CD4-positive, alpha-beta T cell treated with Interleukin-15 for 4 hours (primary cell): ENCODE measurements around the gene GJA10.
"Not testable (repeated sequence)": the region's sequence is repeated elsewhere in the genome, so short reads cannot be mapped to it uniquely, and the experiment has no call there.

Experiments used
- DNase-seq: peaks from one replicate; pipeline ENCODE4 v3.0.0-alpha.2; 2020; ENCODE audit warnings: low spot score

Gene GJA10

DNA sequence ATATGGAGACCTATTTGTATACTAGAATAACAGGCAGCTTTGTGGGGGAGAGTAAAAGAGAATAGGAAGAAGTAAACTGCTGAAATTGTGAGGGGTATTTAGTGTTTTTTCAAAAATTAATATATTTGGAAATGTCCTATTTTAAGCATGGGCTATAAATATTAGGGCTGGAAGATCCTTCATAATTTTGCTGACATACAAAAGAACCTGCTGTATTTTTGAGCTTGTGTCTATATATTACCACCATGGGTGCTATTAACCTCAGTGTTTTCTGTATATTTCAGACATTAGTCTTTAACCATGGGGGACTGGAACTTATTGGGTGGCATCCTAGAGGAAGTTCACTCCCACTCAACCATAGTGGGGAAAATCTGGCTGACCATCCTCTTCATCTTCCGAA is at the start of gene GJA10:
TSS of gene GJA10 (plus strand) at position 301 of the 400 bp plus-strand sequence. CDS start at position 301, 0 bp downstream.
- DNase-seq = no peak

DNA sequence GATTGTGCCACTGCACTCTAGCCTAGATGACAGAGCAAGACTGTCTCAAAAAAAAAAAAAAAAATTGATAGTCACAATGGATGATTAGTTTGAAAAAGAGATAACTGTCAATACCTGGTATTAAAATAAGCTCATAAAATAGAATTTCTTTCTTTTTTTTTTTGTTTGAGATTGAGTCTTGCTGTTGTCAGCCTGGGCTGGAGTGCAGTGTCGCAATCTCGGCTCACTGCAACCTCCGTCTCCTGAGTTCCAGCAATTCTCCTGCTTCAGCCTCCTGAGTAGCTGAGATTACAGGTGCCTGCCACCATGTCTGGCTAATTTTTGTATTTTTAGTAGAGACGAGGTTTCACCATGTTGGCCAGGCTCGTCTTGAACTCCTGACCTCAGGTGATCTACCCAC is 46.8 kb upstream of the GJA10 start:
- not testable (repeated sequence) for DNase-seq

DNA sequence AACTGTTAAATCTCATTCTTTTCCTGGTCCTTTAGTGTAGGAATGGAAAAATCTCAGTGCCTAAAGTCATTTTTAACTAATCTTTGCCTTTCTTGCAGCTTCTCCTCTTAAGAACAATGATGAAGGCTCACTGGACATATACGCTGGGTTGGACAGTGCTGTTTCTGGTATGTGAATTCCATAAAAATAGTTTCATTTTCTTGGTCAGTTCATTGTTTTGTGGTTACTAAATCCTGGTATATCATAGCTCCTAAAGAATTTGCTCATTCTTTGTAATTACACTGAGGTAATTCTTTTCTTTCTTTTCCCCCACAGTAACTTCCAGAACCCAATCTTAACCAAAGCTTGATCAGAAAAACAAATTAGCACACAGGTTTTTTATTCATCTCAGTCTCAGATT is 41.2 kb upstream of the GJA10 start:
- DNase-seq = no peak

DNA sequence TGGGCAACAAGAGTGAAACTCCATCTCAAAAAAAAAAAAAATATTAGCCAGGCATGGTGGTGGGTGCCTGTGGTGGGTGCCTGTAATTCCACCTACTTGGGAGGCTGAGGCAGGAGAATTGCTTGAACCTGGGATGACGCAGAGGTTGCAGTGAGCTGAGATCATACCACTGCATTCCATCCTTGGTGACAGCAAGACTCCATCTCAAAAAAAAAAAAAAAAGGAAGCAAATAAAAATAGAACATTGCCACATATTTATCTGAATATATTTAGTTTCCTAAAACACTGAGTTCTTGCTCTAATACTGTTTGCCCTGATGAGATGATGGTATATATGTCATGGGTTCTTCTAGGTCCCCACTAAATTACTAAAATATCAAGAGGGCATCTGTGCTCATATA is 36.2 kb upstream of the GJA10 start:
- no peak for DNase-seq

DNA sequence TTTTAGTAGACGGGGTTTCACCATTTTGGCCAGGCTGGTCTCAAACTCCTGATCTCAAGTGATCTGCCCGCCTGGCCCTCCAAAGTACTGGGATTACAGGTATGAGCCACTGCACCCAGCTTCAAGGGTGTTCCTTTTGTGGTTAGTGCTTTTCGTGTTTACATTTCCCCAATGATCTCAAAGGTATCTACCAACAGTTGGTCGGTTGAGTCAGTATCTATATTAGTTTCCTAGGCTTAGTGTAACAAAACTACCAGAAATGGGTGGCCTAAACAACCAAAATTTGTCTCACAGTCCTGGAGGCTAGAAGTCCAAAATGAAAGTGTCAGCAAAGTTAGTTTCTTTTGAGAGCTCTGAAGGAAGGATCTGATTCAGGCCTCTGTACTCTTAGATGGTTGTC is 34.5 kb upstream of the GJA10 start:
- no peak for DNase-seq

DNA sequence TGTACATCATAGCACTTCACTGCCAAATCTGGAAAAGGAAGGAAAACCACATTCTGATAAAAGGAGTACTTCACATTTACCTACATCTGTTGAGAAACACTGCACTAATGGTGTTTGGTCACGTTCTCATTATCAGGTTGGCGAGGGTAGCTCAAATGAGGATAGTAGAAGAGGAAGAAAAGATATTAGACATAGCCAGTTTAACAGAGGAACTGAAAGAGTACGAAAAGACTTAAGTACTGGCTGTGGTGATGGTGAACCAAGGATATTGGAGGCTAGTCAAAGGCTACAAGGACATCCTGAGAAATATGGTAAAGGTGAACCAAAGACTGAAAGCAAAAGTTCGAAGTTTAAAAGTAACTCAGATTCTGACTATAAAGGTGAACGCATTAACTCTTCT is 32.0 kb upstream of the GJA10 start:
- DNase-seq = no peak

DNA sequence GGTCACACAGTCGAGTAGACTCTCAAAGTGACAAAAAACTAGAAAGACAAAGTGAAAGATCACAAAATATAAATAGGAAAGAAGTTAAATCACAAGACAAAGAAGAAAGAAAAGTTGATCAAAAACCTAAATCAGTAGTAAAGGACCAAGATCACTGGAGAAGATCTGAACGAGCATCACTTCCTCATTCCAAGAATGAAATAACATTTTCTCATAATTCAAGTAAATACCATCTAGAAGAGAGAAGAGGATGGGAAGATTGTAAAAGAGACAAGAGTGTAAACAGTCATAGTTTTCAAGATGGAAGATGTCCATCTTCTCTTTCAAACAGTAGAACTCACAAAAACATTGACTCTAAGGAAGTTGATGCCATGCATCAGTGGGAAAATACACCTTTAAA is 31.6 kb upstream of the GJA10 start:
- no peak for DNase-seq

DNA sequence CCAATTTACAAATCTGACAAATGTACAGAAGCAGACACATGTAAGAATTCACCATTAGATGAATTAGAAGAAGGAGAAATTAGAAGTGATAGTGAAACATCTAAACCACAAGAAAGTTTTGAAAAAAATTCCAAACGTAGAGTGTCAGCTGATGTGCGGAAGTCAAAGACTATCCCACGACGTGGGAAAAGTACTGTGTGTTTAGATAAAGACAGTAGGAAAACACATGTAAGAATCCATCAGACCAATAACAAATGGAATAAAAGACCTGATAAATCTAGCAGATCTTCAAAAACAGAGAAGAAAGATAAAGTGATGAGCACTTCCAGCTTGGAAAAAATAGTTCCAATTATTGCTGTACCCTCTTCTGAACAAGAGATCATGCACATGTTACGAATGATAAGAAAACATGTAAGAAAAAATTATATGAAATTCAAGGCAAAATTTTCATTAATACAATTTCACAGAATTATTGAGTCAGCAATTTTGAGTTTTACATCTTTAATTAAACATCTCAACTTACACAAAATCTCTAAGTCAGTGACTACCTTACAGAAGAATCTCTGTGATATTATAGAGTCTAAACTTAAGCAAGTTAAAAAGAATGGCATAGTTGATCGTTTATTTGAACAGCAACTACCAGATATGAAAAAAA is 28.1 kb upstream of the GJA10 start:
- no peak for DNase-seq

DNA sequence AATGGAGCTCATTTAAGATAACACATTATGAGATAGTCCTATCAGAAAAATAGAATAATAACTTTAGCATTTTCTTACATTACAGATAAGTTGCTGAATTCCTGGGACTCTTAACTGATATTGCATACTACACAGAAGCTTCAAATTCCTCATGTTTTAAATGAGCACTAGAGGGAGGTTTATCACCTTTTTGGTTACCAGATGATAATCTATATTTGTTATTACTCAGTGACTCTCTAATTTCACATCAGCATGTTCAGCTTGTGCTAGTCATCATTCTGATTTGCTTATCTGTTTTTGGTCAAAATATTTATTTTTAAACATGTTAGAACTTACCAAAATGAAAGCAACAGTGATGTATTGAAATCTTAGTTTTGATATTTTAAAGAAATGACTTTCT is 20.5 kb upstream of the GJA10 start:
- DNase-seq = no peak

DNA sequence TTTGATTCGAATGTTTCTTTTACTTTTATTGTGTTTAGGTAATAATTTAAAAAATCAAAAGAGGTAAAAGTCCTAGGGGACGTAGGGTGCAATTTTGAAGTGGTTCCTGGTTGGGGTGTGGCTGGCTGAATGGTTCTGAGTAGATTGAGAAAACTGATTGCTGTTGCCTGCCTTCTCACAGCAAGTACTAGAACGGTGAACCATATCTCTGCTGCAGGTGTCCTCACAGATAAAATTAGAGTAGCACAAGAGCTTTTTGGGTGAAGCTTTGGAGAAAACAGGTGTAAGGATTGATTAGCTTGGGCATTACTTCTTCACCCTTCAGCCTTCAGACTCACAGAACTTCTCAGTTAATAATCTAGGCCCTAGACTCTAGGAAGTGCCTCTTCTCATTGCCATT is 19.8 kb upstream of the GJA10 start:
- no peak for DNase-seq

DNA sequence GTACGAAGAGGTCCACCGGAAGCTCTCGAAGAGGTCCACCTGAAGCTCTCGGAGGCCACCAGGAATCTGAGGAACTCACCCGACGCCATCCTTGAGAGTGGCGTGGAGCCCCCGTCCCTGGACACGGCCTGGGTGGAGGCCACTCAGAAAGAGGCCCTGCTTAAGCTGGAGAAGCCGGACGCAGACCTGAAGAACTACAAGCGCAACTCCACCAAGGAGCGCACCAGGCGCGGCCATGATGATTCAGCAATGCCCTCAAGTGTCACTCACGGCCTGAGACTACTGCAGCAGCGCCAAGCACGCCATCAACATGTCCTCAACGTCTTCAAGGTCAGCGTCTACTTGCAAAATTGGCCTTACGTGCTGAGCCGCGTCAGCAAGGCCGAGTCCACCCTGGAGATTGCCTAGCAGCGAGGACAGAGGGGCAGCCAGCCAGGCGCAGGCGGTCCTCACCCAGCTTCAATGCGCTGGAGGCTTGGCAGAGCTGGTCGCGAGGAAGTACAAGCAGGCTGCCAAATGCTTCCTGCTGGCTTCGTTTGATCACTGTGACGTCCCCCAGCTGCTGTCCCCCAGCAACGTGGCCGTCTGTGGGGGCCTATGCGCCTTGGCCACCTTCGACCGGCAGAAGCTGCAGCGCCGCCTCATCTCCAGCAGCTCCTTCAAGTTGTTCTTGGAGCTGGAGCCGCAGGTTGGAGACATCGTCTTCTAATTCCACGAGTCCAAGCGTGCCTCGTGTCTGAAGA is 7.7 kb upstream of the GJA10 start:
- DNase-seq = no peak

DNA sequence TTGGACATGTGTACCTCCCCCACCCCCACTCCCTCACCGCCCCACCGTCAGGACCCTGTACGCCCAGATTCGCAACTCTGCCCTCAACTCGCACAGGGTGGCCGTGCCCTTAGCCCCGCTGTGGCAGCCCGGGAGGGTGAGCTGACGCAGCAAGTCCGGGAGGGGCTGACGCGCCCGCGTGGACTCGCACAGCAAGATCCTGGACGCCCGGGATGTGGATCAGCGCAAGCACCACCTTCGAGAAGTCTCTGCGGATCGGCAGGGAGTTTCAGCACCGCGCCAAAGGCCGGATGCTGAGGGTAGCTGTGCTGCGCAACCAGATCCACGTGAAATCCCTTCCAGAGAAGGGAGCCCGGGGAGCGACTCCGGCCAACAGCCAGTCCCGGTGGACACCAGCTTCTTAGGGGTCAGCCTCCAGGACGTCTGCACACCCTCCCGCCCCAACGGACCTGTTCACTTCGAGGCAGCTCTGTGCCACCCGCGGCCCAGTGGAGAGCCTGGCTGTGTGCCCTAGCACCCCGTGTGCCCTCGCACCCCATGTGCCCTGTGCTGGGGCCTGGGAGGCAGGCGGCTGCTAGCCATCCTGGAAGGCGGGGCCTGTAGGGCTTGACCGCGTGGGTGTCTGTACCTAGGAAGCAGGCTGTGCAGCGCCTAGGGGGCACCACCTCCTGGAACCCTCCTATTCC is 6.7 kb upstream of the GJA10 start:
- DNase-seq = no peak

DNA sequence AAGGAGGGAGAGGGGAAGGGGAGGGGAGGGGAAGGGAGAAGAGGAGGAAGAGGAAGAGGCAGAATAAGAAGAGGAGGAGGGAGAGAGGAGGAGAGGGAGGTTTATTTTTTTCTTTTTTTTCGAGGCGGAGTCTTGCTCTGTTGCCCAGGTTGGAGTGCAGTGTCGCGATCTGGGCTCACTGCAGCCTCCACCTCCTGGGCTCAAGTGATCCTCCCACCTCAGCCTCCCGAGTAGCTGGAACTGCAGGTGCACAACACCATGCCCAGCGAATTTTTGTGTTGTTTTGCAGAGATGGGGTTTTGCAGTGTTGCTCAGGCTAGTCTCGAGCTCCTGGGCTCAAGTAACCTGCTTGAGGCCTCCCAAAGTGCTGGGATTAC is 6.1 kb upstream of the GJA10 start:
- no peak for DNase-seq

DNA sequence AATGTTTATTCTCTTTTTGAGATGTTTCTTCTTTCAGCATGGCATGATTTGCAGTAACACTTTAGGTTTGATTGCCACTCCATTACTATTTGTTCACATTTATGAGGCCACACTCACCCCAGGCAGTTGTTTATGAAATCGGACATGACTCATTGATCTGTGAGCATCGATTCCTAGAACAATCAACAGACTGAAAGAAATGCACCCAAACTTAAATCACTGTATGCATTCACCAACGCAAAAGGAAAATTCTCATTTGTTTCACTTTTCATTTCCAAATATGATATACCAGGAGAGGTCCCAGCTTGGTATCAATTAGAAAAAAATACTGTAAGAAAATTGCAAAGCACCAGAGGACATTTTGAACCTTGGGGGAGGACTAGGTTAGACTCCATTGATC is 5.4 kb upstream of the GJA10 start:
- no peak for DNase-seq

DNA sequence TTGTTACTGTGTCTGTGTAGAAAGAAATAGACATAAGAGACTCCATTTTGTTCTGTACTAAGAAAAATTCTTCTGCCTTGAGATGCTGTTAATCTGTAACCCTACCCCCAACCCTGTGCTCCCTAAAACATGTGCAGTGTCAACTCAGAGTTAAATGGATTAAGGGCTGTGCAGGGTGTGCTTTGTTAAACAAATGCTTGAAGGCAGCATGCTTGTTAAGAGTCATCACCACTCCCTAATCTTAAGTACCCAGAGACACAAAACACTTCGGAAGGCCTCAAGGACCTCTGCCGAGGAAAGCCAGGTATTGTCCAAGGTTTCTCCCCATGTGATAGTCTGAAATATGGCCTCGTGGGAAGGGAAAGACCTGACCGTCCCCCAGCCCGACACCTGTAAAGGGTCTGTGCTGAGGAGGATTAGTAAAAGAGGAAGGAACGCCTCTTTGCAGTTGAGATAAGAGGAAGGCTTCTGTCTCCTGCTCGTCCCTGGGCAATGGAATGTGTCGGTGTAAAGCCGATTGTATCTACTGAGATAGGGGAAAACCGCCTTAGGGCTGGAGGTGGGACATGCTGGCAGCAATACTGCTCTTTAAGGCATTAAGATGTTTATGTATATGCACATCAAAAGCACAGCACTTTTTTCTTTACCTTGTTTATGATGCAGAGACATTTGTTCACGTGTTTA is 3.3 kb upstream of the GJA10 start:
- DNase-seq = not testable (repeated sequence)

DNA sequence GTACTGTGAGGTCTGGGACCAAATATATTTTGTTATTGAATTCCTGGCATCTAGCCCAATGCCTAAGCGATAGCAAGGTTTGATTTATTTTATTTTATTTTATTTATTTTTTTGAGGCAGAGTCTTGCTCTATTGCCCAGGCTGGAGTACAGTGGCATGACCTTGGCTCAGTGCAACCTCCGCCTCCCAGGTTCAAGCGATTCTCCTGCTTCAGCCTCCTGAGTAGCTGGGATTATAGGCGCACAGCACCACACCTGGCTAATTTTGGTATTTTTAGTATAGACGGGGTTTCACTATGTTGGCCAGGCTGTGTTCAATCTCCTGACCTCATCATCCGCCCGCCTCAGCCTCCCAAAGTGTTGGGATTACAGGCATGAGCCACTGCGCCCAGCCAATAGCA is 1.7 kb upstream of the GJA10 start:
- not testable (repeated sequence) for DNase-seq

DNA sequence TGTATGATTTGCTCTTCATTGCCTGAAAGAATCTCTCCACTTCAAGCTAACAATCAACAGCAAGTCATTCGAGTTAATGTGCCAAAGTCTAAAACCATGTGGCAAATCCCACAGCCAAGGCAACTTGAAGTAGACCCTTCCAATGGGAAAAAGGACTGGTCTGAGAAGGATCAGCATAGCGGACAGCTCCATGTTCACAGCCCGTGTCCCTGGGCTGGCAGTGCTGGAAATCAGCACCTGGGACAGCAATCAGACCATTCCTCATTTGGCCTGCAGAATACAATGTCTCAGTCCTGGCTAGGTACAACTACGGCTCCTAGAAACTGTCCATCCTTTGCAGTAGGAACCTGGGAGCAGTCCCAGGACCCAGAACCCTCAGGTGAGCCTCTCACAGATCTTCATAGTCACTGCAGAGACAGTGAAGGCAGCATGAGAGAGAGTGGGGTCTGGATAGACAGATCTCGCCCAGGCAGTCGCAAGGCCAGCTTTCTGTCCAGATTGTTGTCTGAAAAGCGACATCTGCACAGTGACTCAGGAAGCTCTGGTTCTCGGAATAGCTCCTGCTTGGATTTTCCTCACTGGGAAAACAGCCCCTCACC is 1.1 kb downstream of the GJA10 start:
- DNase-seq = no peak

DNA sequence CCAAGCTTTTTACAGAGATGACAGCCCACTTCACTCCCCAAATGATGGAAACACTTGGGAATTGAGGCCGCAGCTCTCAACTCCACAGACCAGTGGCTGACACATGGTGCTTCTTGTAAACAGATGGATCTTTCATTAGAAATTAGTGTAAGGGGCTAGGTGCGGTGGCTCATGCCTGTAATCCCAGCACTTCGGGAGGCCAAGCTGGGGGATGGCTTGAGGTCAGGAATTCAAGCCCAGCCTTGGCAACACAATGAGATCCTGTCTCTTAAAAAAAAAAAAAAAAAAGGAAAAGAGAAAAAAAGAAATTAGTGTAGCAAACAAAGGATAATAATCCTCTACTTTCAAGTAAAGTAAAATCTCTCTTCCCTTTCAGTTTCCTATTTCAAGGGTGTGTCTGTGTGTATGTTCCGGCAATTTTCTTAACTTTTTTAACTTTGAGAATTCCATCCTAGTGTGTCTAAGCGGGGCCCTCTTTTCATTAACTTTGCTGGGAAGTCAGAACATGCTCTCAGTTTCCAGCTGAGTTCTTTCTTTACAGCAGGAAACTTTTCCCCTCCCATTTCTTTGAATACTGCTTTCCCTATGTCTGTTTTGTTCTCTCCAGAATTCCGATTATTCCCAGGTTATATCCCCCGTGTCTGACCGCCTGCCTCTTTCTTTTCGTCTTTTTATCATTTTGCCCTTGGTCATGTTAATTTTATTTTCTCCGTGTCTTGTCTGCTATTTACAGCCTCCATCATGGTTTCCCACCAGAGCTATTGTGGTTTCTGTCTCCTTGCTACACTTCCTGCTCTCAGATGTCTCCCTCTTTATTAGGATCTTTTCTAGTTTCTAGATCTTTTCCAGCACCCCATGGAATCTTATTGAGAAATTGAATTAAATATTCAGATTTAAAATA is 16.0 kb downstream of the GJA10 start:
- DNase-seq = not testable (repeated sequence)

DNA sequence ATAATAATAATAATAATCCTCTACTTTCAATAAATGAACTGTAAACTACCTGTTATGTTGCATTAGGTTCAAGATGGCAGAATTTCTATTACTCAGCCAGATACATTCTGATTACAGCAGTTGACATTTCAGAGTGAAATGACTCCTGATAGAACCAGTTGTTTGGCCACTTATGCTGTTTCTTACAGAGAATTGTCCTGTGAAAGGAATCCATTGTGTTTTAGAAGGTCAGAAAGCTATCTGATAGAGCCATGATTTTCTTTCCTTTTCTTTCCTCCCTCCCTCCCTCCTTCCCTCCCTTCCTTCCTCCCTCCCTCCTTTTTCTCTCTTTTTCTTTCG is 16.6 kb downstream of the GJA10 start:
- no peak for DNase-seq

DNA sequence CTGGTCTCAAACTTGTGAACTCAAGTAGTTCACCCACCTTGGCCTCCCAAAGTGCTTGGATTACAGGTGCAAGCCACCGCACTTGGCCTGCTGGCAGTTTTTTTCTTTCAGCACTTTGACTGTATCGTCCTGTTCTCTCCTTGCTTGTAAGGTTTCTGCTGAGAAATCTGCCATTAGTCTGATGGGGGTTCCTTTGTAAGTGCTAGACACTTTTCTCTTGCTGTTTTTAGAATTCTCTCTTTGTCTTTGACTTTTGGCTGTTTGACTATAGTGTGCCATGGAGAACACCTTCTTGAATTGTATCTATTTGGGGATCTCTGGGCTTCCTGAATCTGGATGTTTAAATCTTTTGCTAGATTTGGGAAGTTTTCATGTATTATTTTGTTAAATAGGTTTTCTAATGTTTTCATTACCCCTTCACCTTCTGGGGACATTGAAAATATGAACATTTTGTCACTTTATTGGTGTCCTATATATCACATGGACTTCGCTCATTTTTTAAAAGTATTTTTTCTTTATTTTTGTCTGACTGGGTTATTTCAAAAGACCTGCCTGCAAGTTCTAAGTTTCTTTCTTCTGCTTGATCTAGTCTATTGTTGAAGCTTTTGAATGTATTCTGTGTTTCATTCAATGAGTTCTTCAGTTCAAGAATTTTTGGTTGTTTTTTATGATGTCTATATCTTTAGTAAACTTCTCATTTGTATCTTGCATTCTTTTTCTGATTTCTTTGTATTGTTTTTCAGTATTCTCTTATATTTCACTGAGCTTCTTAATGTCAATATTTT is 22.1 kb downstream of the GJA10 start:
- DNase-seq = no peak

DNA sequence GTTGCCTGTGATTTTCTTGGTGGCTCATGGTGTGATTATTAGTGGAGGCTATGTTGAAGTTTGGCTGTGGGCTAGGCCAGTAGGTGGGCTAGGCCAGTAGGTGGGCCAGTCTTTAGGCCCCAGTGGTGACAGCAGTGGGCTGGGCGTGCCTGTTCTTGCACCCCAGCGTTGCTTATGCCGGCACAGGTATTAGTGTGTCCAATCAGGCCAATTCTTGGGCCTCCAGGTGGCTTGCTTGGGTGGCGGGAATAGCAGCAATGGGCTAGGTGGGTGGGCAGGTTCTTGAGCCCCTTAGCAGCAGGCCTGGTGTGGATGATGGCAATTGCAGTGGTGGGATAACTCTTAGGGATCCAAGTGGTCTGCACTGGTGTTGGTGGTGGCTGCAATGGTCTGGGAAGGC is 22.9 kb downstream of the GJA10 start:
- DNase-seq = no peak
